ENCODE measurements around the gene UNC93B1. TPM values are rescaled to one million over a fixed set of nuclear protein-coding genes. Genes with fewer than 3 reads are reported as not detected.

The UNC93B1 gene
- total and polyA plus RNA-seq, 2 of the 13 experiments (the other 11 are each of a cell fraction or from before 2014, with no cell fraction given) = 8.8 to 18.9 TPM

DNA sequence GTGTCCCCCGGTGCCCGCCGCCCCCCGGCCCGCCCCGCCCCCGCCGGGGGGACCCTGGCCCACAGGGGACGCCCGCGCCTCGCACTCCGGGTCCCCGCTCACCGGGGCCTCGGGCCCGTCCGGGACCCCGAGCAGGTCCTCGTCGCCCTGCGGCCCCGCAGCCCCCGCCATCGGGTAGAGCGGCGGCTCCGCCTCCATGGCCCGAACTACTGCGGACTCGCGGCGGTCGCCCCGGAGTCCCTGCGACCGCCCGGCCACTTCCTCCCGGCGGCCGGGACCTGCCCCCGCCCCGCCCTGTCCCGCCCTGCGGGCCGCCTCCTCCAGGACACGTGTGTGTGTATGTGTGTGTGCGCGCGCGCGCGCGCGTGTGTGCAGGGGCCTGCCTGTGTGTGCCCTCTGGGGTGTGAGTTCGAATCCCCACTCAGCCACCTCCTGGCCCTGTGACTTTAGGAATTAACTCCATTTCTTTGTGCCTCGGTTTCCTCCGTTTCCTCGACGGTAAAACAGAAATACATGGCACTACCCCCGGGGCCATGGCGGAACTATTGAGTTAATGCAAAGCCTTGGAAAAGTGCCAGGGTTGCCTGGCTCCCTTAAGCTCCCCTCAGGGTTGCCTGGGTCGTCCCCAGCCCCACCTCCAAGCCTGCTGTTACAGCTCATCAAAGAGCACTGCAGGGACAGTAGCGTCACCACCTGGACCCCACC is at the start of gene UNC93B1 (continued):
- TF ChIP-seq, protein P1, sequence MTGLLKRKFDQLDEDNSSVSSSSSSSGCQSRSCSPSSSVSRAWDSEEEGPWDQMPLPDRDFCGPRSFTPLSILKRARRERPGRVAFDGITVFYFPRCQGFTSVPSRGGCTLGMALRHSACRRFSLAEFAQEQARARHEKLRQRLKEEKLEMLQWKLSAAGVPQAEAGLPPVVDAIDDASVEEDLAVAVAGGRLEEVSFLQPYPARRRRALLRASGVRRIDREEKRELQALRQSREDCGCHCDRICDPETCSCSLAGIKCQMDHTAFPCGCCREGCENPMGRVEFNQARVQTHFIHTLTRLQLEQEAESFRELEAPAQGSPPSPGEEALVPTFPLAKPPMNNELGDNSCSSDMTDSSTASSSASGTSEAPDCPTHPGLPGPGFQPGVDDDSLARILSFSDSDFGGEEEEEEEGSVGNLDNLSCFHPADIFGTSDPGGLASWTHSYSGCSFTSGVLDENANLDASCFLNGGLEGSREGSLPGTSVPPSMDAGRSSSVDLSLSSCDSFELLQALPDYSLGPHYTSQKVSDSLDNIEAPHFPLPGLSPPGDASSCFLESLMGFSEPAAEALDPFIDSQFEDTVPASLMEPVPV (CRISPR knock-in tag; IDR thresholded peaks at IDR 0.05) = no peak
- no peak for TF ChIP-seq PRPF4 (IDR thresholded peaks at IDR 0.05; ENCODE audit: low read depth, low read length, poor library complexity, severe bottlenecking)
- TF ChIP-seq MEF2D (CRISPR knock-in tag; IDR thresholded peaks at IDR 0.05) = 0 out of 2 replicates have a peak, but pooled peaks have one; percentile 34
- no peak for TF ChIP-seq ZNF713 (CRISPR knock-in tag; IDR thresholded peaks at IDR 0.05)
- 0 out of 2 replicates have a peak, but pooled peaks have one; percentile 16 for TF ChIP-seq RAD21 (CRISPR knock-in tag; IDR thresholded peaks at IDR 0.05)
- no peak for TF ChIP-seq SIN3B (IDR thresholded peaks at IDR 0.05; ENCODE audit: low read length)
- no peak; the same call in 1 of the 2 replicates for TF ChIP-seq ZNF367 (CRISPR knock-in tag; IDR thresholded peaks at IDR 0.05; ENCODE audit: borderline replicate concordance)
- no peak for TF ChIP-seq FOSL1 (CRISPR knock-in tag; IDR thresholded peaks at IDR 0.05; ENCODE audit: borderline replicate concordance)
- TF ChIP-seq, protein P2, sequence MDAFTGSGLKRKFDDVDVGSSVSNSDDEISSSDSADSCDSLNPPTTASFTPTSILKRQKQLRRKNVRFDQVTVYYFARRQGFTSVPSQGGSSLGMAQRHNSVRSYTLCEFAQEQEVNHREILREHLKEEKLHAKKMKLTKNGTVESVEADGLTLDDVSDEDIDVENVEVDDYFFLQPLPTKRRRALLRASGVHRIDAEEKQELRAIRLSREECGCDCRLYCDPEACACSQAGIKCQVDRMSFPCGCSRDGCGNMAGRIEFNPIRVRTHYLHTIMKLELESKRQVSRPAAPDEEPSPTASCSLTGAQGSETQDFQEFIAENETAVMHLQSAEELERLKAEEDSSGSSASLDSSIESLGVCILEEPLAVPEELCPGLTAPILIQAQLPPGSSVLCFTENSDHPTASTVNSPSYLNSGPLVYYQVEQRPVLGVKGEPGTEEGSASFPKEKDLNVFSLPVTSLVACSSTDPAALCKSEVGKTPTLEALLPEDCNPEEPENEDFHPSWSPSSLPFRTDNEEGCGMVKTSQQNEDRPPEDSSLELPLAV (CRISPR knock-in tag; conservative IDR thresholded peaks at IDR 0.05; ENCODE audit: low read depth) = no peak
- no peak for TF ChIP-seq JARID2 (CRISPR knock-in tag; IDR thresholded peaks at IDR 0.05; ENCODE audit: insufficient replicate concordance)
- no peak for TF ChIP-seq ARHGAP35 (CRISPR knock-in tag; IDR thresholded peaks at IDR 0.05; ENCODE audit: borderline replicate concordance)
- TF ChIP-seq SRSF4 (IDR thresholded peaks at IDR 0.05; ENCODE audit: low read depth, low read length, poor library complexity, severe bottlenecking) = no peak
- no peak for TF ChIP-seq SIX1 (CRISPR knock-in tag; IDR thresholded peaks at IDR 0.05; ENCODE audit: borderline replicate concordance)
- peak; percentile 64 for TF ChIP-seq ZFY (CRISPR knock-in tag; IDR thresholded peaks at IDR 0.05)
- TF ChIP-seq, protein P3, sequence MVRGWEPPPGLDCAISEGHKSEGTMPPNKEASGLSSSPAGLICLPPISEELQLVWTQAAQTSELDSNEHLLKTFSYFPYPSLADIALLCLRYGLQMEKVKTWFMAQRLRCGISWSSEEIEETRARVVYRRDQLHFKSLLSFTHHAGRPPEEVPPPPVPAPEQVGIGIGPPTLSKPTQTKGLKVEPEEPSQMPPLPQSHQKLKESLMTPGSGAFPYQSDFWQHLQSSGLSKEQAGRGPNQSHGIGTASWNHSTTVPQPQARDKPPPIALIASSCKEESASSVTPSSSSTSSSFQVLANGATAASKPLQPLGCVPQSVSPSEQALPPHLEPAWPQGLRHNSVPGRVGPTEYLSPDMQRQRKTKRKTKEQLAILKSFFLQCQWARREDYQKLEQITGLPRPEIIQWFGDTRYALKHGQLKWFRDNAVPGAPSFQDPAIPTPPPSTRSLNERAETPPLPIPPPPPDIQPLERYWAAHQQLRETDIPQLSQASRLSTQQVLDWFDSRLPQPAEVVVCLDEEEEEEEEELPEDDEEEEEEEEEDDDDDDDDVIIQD (CRISPR knock-in tag; IDR thresholded peaks at IDR 0.05; ENCODE audit: low read depth) = no peak
- no peak for TF ChIP-seq AKNA (CRISPR knock-in tag; IDR thresholded peaks at IDR 0.05; ENCODE audit: borderline replicate concordance)
- no peak for TF ChIP-seq MTERF4 (CRISPR knock-in tag; IDR thresholded peaks at IDR 0.05)
- no peak for TF ChIP-seq CHD2 (IDR thresholded peaks at IDR 0.05; ENCODE audit: low read depth, low read length)
